ENCODE measurements around the gene RAD9A.

DNA sequence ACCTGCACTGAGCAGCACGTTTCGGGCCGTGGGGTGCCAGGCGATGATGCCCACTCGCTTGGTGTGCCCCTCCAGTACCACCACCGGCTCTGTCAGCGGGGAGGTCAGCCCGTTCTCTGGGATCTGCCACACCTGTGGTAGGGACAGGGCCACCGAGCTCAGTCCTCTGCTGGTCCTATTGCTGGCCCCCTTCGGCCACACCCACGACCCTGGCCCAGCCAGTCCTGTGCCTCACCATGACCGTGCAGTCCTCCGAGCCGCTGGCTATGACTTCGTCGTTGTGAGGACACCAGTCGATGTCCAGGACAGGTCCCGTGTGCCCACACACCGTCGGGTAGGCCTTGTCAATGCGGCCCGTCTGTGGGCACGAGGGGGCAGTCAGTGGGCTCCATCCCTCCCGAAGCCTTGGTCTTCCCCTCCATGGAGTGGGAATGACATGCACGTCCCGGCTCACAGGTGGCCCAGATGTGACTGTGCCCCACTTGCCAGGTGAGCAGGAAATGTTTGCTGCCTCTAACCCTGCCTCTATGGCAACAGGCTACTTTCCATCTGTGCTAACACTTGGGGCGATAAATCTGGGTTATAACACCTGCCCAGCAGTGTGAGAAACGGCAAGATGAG lies 50.1 kb downstream of the RAD9A start:
- TF ChIP-seq ESRRG (CRISPR knock-in tag; IDR thresholded peaks at IDR 0.05) (no peak), ZNF8 (CRISPR knock-in tag; IDR thresholded peaks at IDR 0.05) (no peak), ZFP3 (CRISPR knock-in tag; IDR thresholded peaks at IDR 0.05) (no peak), RARB (CRISPR knock-in tag; IDR thresholded peaks at IDR 0.05) (no peak), ARNTL (CRISPR knock-in tag; IDR thresholded peaks at IDR 0.05; ENCODE audit: borderline replicate concordance, low read depth) (no peak), TCF4 (CRISPR knock-in tag; IDR thresholded peaks at IDR 0.05; ENCODE audit: borderline replicate concordance) (no peak), GLIS3 (CRISPR knock-in tag; IDR thresholded peaks at IDR 0.05) (no peak), TSHZ2 (CRISPR knock-in tag; IDR thresholded peaks at IDR 0.05) (no peak), ZC3H10 (CRISPR knock-in tag; IDR thresholded peaks at IDR 0.05) (no peak), ISL1 (CRISPR knock-in tag; IDR thresholded peaks at IDR 0.05) (no peak)
- TF ChIP-seq, protein P1, sequence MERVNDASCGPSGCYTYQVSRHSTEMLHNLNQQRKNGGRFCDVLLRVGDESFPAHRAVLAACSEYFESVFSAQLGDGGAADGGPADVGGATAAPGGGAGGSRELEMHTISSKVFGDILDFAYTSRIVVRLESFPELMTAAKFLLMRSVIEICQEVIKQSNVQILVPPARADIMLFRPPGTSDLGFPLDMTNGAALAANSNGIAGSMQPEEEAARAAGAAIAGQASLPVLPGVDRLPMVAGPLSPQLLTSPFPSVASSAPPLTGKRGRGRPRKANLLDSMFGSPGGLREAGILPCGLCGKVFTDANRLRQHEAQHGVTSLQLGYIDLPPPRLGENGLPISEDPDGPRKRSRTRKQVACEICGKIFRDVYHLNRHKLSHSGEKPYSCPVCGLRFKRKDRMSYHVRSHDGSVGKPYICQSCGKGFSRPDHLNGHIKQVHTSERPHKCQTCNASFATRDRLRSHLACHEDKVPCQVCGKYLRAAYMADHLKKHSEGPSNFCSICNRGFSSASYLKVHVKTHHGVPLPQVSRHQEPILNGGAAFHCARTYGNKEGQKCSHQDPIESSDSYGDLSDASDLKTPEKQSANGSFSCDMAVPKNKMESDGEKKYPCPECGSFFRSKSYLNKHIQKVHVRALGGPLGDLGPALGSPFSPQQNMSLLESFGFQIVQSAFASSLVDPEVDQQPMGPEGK (CRISPR knock-in tag; IDR thresholded peaks at IDR 0.05; ENCODE audit: borderline replicate concordance) = no peak
- TF ChIP-seq, protein P2, sequence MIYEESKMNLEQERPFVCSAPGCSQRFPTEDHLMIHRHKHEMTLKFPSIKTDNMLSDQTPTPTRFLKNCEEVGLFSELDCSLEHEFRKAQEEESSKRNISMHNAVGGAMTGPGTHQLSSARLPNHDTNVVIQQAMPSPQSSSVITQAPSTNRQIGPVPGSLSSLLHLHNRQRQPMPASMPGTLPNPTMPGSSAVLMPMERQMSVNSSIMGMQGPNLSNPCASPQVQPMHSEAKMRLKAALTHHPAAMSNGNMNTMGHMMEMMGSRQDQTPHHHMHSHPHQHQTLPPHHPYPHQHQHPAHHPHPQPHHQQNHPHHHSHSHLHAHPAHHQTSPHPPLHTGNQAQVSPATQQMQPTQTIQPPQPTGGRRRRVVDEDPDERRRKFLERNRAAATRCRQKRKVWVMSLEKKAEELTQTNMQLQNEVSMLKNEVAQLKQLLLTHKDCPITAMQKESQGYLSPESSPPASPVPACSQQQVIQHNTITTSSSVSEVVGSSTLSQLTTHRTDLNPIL (CRISPR knock-in tag; IDR thresholded peaks at IDR 0.05; ENCODE audit: low read depth) = no peak
